HepG2 (cell line): Measurements from ENCODE around the gene LDLRAD4. TPM values are rescaled to one million over a fixed set of nuclear protein-coding genes. Genes with fewer than 3 reads are reported as not detected.

Experiments
- CC2D1A ChIP-seq: sonication (generic); formaldehyde crosslinking; IDR thresholded peaks from 2 replicates; pipeline ENCODE4 v1.8.1; 2023; ENCODE audit warnings: mild to moderate bottlenecking, missing genetic modification reagents
- polyA plus RNA-seq, 8 experiments: library from polyadenylated mRNA; depleted of rRNA in 3 of 8; stranded (reverse) in 7 of 8; unstranded in 1 of 8; fragments of >200 nt; fragmentation: Illumina TruSeq in 4 of 8; extraction: Trizol in 4 of 8; gene quantifications; 2 replicates each; pipeline versions ENCODE4 v1.2.1 to v1.2.3, GENCODE V29; 2011 to 2016; ENCODE audit warnings: low read depth in 4 of 8, missing spikeins in 1 of 8, mixed read lengths in 1 of 8; ENCODE audit not compliant: insufficient read depth in 1 of 8
- total RNA-seq, 5 experiments: library from RNA; depleted of rRNA; stranded (reverse); fragments of >200 nt; fragmentation: Illumina TruSeq; extraction: Trizol; gene quantifications; 2 replicates each; pipeline ENCODE4 v1.2.3, GENCODE V29; 2016; ENCODE audit warnings: low read depth in 1 of 5
- TF ChIP-seq, protein P1 (sequence below): sonication (generic); formaldehyde crosslinking; IDR thresholded peaks from 2 replicates; pipeline ENCODE4 v1.5.1; 2020; ENCODE audit warnings: mild to moderate bottlenecking, missing genetic modification reagents, moderate library complexity
- TF ChIP-seq, protein P2 (sequence below), 2 experiments: sonication (generic) in 1 of 2; formaldehyde crosslinking in 1 of 2; IDR thresholded peaks; 2 replicates each; pipeline versions ENCODE4 v1.5.1 to v1.6.1; 2011 to 2020; ENCODE audit warnings: borderline replicate concordance in 1 of 2, low read depth in 1 of 2, low read length in 1 of 2, mild to moderate bottlenecking in 1 of 2, missing genetic modification reagents in 1 of 2, moderate library complexity in 1 of 2
- TF ChIP-seq, protein P3 (sequence below): sonication (generic); formaldehyde crosslinking; IDR thresholded peaks from 2 replicates; pipeline ENCODE4 v1.5.0; 2020; ENCODE audit warnings: missing genetic modification reagents
- TF ChIP-seq, protein P4 (sequence below): sonication (generic); formaldehyde crosslinking; IDR thresholded peaks from 2 replicates; pipeline ENCODE4 v1.4.0; 2020; ENCODE audit warnings: missing genetic modification reagents
- TF ChIP-seq, protein P5 (sequence below), 2 experiments: fragments of 450-650 bp in 1 of 2; sonication (generic) in 1 of 2; formaldehyde crosslinking in 1 of 2; IDR thresholded peaks; 2 replicates each; pipeline versions ENCODE4 v1.6.1 to v1.8.0; 2016 to 2022; ENCODE audit warnings: antibody characterized with exemption in 1 of 2, mild to moderate bottlenecking in 1 of 2, missing genetic modification reagents in 1 of 2

LDLRAD4 gene
- total and polyA plus RNA-seq, 2 of the 13 experiments (the other 11 are each of a cell fraction or from before 2014, with no cell fraction given) = 13.6 to 20.9 TPM

DNA sequence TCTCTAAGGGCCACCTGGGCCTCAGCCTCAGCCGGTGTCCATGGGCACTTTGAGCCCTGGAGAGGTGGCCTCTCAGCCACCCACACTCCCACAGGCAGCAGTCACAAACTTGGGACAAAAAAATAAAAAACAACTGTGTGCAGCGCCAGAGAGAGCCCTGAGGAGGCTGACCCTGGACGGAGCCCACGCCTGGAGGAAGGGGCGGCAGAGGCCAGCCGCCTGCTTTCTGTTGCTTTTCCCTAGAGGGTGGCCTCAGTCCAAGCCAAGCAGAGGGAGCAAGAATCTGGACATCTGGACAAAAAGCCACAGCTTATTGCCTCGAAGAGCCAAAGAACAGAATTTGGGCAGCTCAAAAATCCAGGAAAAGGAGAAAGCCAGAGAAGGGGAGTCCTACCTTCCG is 43.3 kb upstream of the LDLRAD4 start (continued):
- TF ChIP-seq, protein P1, sequence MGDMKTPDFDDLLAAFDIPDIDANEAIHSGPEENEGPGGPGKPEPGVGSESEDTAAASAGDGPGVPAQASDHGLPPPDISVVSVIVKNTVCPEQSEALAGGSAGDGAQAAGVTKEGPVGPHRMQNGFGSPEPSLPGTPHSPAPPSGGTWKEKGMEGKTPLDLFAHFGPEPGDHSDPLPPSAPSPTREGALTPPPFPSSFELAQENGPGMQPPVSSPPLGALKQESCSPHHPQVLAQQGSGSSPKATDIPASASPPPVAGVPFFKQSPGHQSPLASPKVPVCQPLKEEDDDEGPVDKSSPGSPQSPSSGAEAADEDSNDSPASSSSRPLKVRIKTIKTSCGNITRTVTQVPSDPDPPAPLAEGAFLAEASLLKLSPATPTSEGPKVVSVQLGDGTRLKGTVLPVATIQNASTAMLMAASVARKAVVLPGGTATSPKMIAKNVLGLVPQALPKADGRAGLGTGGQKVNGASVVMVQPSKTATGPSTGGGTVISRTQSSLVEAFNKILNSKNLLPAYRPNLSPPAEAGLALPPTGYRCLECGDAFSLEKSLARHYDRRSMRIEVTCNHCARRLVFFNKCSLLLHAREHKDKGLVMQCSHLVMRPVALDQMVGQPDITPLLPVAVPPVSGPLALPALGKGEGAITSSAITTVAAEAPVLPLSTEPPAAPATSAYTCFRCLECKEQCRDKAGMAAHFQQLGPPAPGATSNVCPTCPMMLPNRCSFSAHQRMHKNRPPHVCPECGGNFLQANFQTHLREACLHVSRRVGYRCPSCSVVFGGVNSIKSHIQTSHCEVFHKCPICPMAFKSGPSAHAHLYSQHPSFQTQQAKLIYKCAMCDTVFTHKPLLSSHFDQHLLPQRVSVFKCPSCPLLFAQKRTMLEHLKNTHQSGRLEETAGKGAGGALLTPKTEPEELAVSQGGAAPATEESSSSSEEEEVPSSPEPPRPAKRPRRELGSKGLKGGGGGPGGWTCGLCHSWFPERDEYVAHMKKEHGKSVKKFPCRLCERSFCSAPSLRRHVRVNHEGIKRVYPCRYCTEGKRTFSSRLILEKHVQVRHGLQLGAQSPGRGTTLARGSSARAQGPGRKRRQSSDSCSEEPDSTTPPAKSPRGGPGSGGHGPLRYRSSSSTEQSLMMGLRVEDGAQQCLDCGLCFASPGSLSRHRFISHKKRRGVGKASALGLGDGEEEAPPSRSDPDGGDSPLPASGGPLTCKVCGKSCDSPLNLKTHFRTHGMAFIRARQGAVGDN (CRISPR knock-in tag) = peak; percentile 77
- TF ChIP-seq CC2D1A = no peak
- TF ChIP-seq, protein P2, sequence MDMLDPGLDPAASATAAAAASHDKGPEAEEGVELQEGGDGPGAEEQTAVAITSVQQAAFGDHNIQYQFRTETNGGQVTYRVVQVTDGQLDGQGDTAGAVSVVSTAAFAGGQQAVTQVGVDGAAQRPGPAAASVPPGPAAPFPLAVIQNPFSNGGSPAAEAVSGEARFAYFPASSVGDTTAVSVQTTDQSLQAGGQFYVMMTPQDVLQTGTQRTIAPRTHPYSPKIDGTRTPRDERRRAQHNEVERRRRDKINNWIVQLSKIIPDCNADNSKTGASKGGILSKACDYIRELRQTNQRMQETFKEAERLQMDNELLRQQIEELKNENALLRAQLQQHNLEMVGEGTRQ (IDR thresholded peaks at IDR 0.05; ENCODE audit: low read depth, low read length) = no peak
- TF ChIP-seq, protein P2 (CRISPR knock-in tag; IDR thresholded peaks at IDR 0.05; ENCODE audit: borderline replicate concordance) = no peak
- TF ChIP-seq, protein P3, sequence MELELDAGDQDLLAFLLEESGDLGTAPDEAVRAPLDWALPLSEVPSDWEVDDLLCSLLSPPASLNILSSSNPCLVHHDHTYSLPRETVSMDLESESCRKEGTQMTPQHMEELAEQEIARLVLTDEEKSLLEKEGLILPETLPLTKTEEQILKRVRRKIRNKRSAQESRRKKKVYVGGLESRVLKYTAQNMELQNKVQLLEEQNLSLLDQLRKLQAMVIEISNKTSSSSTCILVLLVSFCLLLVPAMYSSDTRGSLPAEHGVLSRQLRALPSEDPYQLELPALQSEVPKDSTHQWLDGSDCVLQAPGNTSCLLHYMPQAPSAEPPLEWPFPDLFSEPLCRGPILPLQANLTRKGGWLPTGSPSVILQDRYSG (CRISPR knock-in tag) = no peak
- TF ChIP-seq, protein P4, sequence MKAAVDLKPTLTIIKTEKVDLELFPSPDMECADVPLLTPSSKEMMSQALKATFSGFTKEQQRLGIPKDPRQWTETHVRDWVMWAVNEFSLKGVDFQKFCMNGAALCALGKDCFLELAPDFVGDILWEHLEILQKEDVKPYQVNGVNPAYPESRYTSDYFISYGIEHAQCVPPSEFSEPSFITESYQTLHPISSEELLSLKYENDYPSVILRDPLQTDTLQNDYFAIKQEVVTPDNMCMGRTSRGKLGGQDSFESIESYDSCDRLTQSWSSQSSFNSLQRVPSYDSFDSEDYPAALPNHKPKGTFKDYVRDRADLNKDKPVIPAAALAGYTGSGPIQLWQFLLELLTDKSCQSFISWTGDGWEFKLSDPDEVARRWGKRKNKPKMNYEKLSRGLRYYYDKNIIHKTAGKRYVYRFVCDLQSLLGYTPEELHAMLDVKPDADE (CRISPR knock-in tag) = no peak
- TF ChIP-seq, protein P5, sequence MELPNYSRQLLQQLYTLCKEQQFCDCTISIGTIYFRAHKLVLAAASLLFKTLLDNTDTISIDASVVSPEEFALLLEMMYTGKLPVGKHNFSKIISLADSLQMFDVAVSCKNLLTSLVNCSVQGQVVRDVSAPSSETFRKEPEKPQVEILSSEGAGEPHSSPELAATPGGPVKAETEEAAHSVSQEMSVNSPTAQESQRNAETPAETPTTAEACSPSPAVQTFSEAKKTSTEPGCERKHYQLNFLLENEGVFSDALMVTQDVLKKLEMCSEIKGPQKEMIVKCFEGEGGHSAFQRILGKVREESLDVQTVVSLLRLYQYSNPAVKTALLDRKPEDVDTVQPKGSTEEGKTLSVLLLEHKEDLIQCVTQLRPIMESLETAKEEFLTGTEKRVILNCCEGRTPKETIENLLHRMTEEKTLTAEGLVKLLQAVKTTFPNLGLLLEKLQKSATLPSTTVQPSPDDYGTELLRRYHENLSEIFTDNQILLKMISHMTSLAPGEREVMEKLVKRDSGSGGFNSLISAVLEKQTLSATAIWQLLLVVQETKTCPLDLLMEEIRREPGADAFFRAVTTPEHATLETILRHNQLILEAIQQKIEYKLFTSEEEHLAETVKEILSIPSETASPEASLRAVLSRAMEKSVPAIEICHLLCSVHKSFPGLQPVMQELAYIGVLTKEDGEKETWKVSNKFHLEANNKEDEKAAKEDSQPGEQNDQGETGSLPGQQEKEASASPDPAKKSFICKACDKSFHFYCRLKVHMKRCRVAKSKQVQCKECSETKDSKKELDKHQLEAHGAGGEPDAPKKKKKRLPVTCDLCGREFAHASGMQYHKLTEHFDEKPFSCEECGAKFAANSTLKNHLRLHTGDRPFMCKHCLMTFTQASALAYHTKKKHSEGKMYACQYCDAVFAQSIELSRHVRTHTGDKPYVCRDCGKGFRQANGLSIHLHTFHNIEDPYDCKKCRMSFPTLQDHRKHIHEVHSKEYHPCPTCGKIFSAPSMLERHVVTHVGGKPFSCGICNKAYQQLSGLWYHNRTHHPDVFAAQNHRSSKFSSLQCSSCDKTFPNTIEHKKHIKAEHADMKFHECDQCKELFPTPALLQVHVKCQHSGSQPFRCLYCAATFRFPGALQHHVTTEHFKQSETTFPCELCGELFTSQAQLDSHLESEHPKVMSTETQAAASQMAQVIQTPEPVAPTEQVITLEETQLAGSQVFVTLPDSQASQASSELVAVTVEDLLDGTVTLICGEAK (IDR thresholded peaks at IDR 0.05) = no peak
- TF ChIP-seq, protein P5 (CRISPR knock-in tag; IDR thresholded peaks at IDR 0.05) = no peak
